ENCODE results near the gene RNF111.

Gene RNF111

DNA sequence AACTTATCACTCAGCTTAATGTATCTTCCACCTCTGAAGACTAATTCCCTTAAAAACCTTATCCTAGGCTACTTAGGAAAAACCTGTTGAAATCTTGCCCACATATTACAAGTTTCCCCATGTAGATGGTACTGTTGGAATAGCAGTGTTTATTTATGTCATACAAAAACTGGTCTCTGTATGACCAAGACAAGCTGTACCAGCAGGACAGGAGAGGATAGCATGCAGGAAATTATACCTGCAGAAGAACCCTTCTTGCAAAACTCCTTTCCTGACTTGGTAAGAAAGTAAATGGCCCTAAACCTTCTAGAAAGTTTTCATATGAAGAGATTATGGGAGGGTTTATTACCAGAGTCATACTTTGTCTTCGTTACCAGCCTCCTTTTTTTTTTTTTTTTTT lies 25.3 kb upstream of the RNF111 start:
- TF ChIP-seq, protein P1, sequence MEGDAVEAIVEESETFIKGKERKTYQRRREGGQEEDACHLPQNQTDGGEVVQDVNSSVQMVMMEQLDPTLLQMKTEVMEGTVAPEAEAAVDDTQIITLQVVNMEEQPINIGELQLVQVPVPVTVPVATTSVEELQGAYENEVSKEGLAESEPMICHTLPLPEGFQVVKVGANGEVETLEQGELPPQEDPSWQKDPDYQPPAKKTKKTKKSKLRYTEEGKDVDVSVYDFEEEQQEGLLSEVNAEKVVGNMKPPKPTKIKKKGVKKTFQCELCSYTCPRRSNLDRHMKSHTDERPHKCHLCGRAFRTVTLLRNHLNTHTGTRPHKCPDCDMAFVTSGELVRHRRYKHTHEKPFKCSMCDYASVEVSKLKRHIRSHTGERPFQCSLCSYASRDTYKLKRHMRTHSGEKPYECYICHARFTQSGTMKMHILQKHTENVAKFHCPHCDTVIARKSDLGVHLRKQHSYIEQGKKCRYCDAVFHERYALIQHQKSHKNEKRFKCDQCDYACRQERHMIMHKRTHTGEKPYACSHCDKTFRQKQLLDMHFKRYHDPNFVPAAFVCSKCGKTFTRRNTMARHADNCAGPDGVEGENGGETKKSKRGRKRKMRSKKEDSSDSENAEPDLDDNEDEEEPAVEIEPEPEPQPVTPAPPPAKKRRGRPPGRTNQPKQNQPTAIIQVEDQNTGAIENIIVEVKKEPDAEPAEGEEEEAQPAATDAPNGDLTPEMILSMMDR (IDR thresholded peaks at IDR 0.05; ENCODE audit: low read depth, low read length, missing control alignments) = no peak
- no peak for DNase-seq (ENCODE audit: low read depth)
- in situ Hi-C loops (cut with HindIII; ENCODE audit: low sequenced_read_pairs) = no loop called here
- H3K4me3 ChIP-seq (ENCODE audit: low read depth, low read length) = no peak overlapping the region

DNA sequence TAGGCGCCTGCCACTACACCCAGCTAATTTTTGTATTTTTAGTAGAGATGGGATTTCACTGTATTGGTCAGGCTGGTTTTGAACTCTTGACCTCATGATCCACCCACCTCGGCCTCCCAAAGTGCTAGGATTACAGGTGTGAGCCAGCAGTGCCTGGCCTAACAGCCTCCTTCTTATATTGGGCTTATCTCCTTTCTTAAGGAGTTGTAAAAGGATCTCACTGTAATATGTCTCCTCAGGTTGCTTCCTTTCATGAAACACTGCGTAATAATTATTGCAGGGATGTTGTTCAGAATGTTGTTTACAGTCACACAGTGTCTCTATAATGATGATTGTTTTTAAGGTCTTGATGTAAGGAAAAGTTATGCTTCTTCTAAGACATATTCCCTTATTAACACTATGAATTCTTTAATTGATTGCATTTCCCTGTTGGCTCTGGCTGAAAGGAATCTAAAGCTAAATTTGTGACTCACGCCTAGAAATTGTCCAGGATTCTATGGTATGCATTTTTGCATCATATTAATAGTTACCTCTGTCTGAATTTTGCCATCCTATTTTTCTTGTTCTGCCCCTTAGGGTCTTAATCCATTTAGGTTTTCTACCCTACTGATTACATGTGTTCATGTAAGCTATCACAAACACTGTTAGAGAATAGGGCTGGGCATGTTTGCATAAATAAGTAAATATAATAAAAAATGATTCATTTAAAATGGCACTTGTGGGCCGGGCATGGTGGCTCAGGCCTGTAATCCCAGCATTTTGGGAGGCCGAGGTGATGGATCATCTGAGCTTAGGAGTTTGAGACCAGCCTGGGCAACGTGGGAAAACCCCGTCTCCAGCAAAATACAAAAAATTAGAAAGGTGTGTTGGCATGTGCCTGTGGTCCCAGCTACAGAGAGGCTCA lies 24.5 kb upstream of the RNF111 start:
- TF ChIP-seq, protein P1 (IDR thresholded peaks at IDR 0.05; ENCODE audit: low read depth, low read length, missing control alignments) = no peak

DNA sequence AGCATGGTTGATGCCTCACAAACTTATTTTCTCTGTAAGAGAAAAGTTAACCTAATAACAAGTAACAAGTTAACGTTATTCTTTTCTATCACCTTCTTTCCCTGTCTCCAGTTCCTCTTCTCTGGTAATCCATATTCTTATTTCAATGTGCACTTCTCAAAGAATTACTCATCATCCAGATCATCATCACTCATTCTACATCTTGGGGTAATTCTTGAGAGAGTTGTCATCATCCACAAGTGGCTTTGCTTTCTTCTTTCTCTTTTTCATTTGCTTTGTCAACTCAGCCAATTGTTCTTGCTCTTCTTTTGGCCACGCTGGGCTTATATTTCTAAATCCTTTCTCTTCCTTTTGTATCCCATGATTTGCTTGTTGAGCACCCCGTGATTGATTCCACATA lies 20.8 kb upstream of the RNF111 start:
- no peak overlapping the region for H3K4me3 ChIP-seq (ENCODE audit: low read depth, low read length)
- DNase-seq (ENCODE audit: low read depth) = no peak
- in situ Hi-C loops (cut with HindIII; ENCODE audit: low sequenced_read_pairs) = no loop called here
- TF ChIP-seq, protein P1 (IDR thresholded peaks at IDR 0.05; ENCODE audit: low read depth, low read length, missing control alignments) = no peak

More for the DNA sequence above, 24.5 kb upstream of the RNF111 start:
- H3K4me3 ChIP-seq (ENCODE audit: low read depth, low read length) = no peak overlapping the region
- in situ Hi-C loops (cut with HindIII; ENCODE audit: low sequenced_read_pairs) = no loop called here
- DNase-seq (ENCODE audit: low read depth) = no peak

DNA sequence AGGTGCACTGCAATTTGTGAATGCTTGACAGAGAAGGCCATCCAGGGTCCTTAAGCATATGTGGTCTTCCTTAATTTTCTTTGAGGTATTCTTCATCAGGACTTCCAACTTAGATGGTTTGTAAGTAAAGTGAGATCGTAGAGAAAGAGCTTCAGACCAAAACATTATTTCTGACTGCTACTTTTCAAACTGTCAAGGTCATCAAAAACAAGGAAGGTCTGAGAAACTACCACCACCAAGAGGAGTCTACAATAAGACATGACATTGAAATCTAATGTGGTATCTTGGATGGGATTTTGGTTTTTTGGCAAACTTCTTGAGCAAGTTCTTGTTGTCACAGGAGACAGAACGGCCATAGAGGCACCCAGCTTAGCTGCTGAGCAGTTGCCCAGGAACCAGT lies 20.0 kb upstream of the RNF111 start:
- H3K4me3 ChIP-seq (ENCODE audit: low read depth, low read length) = no peak overlapping the region
- in situ Hi-C loops (cut with HindIII; ENCODE audit: low sequenced_read_pairs) = no loop called here
- DNase-seq (ENCODE audit: low read depth) = no peak
- TF ChIP-seq, protein P1 (IDR thresholded peaks at IDR 0.05; ENCODE audit: low read depth, low read length, missing control alignments) = no peak

DNA sequence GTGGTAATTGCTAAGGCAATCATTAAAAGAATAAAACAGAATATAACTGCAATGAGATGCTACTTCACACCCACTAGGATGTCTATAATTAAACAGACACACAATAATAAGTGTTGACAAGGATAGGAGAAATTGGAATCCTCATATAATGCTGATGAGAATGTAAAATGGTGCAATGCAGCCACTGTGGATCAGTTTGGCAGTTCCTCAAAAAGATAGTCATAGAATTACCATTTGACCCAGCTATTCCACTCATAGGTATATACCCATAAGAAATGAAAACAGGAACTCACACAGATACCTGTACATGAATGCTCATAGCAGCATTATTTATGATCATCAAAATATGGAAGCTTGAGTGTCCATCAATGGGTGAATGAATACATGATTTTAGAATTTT lies 9.6 kb upstream of the RNF111 start:
- in situ Hi-C loops (cut with HindIII; ENCODE audit: low sequenced_read_pairs) = no loop called here
- TF ChIP-seq, protein P1 (IDR thresholded peaks at IDR 0.05; ENCODE audit: low read depth, low read length, missing control alignments) = no peak
- DNase-seq (ENCODE audit: low read depth) = no peak
- H3K4me3 ChIP-seq (ENCODE audit: low read depth, low read length) = no peak overlapping the region

DNA sequence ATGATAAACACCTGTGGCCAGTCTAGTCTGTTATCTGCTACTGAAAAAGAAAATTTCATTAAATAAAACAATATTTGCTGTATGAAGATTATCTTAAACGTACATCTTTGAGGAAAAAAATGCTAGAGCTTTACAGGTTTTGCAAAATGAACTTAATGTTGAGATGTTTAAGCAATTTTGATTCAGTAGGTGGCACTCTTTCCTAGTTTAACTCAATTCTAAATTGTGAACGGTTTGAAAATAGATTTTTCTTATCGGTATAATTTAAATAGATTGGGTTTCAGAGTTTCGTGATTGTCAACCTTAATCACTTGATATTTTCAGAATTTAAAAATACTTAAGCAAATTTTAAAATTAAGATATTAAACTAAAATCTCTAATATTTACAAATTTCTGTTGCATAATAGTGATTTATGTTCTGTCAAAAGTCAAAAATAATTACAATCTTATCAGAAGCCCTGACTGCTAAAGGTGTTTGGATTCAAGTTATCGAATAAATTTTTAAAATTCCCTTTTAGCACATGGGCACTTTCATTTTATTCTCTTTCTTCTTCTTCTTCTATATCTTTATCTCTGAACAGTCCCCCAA lies 7.0 kb upstream of the RNF111 start:
- in situ Hi-C loops (cut with HindIII; ENCODE audit: low sequenced_read_pairs) = no loop called here
- TF ChIP-seq, protein P1 (IDR thresholded peaks at IDR 0.05; ENCODE audit: low read depth, low read length, missing control alignments) = peak; percentile 26
- H3K4me3 ChIP-seq (ENCODE audit: low read depth, low read length) = no peak overlapping the region
- DNase-seq (ENCODE audit: low read depth) = peak; percentile 35

All from astrocyte of the cerebellum (primary cell).